HCT116 (cell line): Measurements from ENCODE around the gene KCNS3. TPM values are rescaled to one million over a fixed set of nuclear protein-coding genes. Genes with fewer than 3 reads are reported as not detected.

ENCODE experiments used
- ATAC-seq: fragments of 200-7000 bp; cut with Tn5 transposase; 2 replicates; pipeline ENCODE4 v1.9.1; 2020; ENCODE audit warnings: mild to moderate bottlenecking, moderate library complexity
- BruUV-seq: library from RNA; stranded (reverse); fragments of 400-500 nt; replicated peaks from 2 replicates; lab custom pipeline; 2021; lab: Mats Ljungman, UMichigan
- CTCF ChIA-PET: fragments of 300-600 bp; sonication (Branson Sonifier 250); formaldehyde crosslinking; loops from one replicate; lab custom pipeline; 2021; ENCODE audit warnings: antibody characterized with exemption; lab: Charles Lee
- POLR2A ChIA-PET: fragments of 300-600, 350-600 bp; sonication (Branson Sonifier 250); formaldehyde crosslinking; loops from one replicate; lab custom pipeline; 2021; ENCODE audit warnings: antibody characterized with exemption; lab: Charles Lee
- RAD21 ChIA-PET, 2 experiments: fragments of 300-600 bp; sonication (Branson Sonifier 250); formaldehyde crosslinking; loops; one replicate each; lab custom pipeline; 2023; ENCODE audit warnings: low total read pairs in 2 of 2; ENCODE audit not compliant: uncharacterized antibody in 2 of 2, unreplicated experiment in 2 of 2, low non-redundant PET in 1 of 2; lab: Charles Lee
- DNase-seq: peaks from one replicate; pipeline ENCODE4 v3.0.0-alpha.2; 2010; ENCODE audit warnings: low read depth, low spot score
- H2AFZ ChIP-seq: fragments of 200-600 bp; shearing (Covaris generic), sonication (generic); 2 replicates; pipeline ENCODE4 v1.6.1; 2017; ENCODE audit warnings: low read depth, mixed run types, mixed read lengths, antibody characterized with exemption, low read length; ENCODE audit not compliant: poor library complexity, severe bottlenecking
- H3K27ac ChIP-seq: 2 replicates; pipeline ENCODE4 v1.5.1; 2012; ENCODE audit warnings: low read depth, low read length
- H3K27me3 ChIP-seq: fragments of 200-600 bp; sonication (generic); 2 replicates; pipeline ENCODE4 v1.6.1; 2016; ENCODE audit warnings: mixed run types, low read length, mixed read lengths; ENCODE audit not compliant: insufficient read depth
- H3K36me3 ChIP-seq, 2 experiments: fragments of 200-500 bp in 1 of 2; fragments of 200-600 bp in 1 of 2; sonication (Bioruptor generic) in 1 of 2; sonication (generic) in 1 of 2; 2 replicates each; pipeline versions ENCODE4 v1.5.1 to v1.6.1; 2014 to 2016; ENCODE audit warnings: low read length in 2 of 2, inconsistent platforms in 1 of 2, mixed read lengths in 1 of 2, mixed run types in 1 of 2; ENCODE audit not compliant: insufficient read depth in 2 of 2, control insufficient read depth in 1 of 2
- H3K4me1 ChIP-seq, 2 experiments: fragments of 200-600 bp in 1 of 2; sonication (generic) in 1 of 2; 2 replicates each; pipeline versions ENCODE4 v1.5.1 to v1.6.1; 2012 to 2017; ENCODE audit warnings: low read length in 2 of 2, inconsistent platforms in 1 of 2, mild to moderate bottlenecking in 1 of 2, mixed read lengths in 1 of 2, mixed run types in 1 of 2, moderate library complexity in 1 of 2; ENCODE audit not compliant: insufficient read depth in 2 of 2, control insufficient read depth in 1 of 2
- H3K4me2 ChIP-seq: fragments of 200-600 bp; sonication (generic); 2 replicates; pipeline ENCODE4 v1.6.1; 2017; ENCODE audit warnings: mixed run types, low read length, mixed read lengths
- H3K4me3 ChIP-seq, 2 experiments: fragments of 200-600 bp in 1 of 2; sonication (generic) in 1 of 2; replicated peaks in 1 of 2; 2 replicates each; pipeline ENCODE4 v1.5.1; 2011 to 2016; ENCODE audit warnings: low read length in 2 of 2, control low read depth in 1 of 2, low read depth in 1 of 2, mild to moderate bottlenecking in 1 of 2, mixed read lengths in 1 of 2, mixed run types in 1 of 2
- H3K79me2 ChIP-seq: fragments of 200-600 bp; sonication (generic); 2 replicates; pipeline ENCODE4 v1.6.1; 2017; ENCODE audit warnings: mild to moderate bottlenecking, mixed run types, low read length, moderate library complexity, mixed read lengths; ENCODE audit not compliant: insufficient read depth
- H3K9ac ChIP-seq: fragments of 200-600 bp; sonication (generic); 2 replicates; pipeline ENCODE4 v1.6.1; 2016; ENCODE audit warnings: low read length, mixed read lengths
- H3K9me2 ChIP-seq: fragments of 200-600 bp; sonication (generic), shearing (Covaris generic); 2 replicates; pipeline ENCODE4 v1.6.1; 2017; ENCODE audit warnings: mixed run types, mild to moderate bottlenecking, moderate library complexity; ENCODE audit not compliant: insufficient read depth
- H3K9me3 ChIP-seq, 2 experiments: fragments of 200-500 bp in 1 of 2; fragments of 200-600 bp in 1 of 2; sonication (Bioruptor generic) in 1 of 2; sonication (generic) in 1 of 2; 2 replicates each; pipeline ENCODE4 v1.6.1; 2014 to 2017; ENCODE audit warnings: low read length in 2 of 2, mixed read lengths in 2 of 2, inconsistent platforms in 1 of 2, low read depth in 1 of 2, mild to moderate bottlenecking in 1 of 2, mixed run types in 1 of 2, moderate library complexity in 1 of 2; ENCODE audit not compliant: control insufficient read depth in 1 of 2, insufficient read depth in 1 of 2
- H4K20me1 ChIP-seq: fragments of 200-600 bp; sonication (generic), shearing (Covaris generic); 2 replicates; pipeline ENCODE4 v1.6.1; 2017; ENCODE audit warnings: mixed run types, mild to moderate bottlenecking, moderate library complexity; ENCODE audit not compliant: insufficient read depth
- ATF3 ChIP-seq: IDR thresholded peaks from 2 replicates; pipeline ENCODE4 v1.6.1; 2012
- CBX3 ChIP-seq: IDR thresholded peaks from 2 replicates; pipeline ENCODE4 v1.6.1; 2012; ENCODE audit warnings: low read depth
- CEBPB ChIP-seq: IDR thresholded peaks from 2 replicates; pipeline ENCODE4 v1.6.1; 2012; ENCODE audit warnings: low read depth
- CTCF ChIP-seq, 3 experiments: fragments of 200-600 bp in 1 of 3; sonication (generic) in 1 of 3; IDR thresholded peaks in 2 of 3; conservative IDR thresholded peaks in 1 of 3; 2 replicates each; pipeline ENCODE4 v1.5.1; 2012 to 2017; ENCODE audit warnings: low read depth in 2 of 3, low read length in 2 of 3, antibody characterized with exemption in 1 of 3, borderline replicate concordance in 1 of 3, control low read depth in 1 of 3, mild to moderate bottlenecking in 1 of 3, mixed read lengths in 1 of 3, mixed run types in 1 of 3, moderate library complexity in 1 of 3; ENCODE audit not compliant: insufficient read depth in 1 of 3
- EGR1 ChIP-seq: IDR thresholded peaks from 2 replicates; pipeline ENCODE4 v1.6.1; 2012; ENCODE audit warnings: low read depth
- ELF1 ChIP-seq: IDR thresholded peaks from 2 replicates; pipeline ENCODE4 v1.6.1; 2012; ENCODE audit warnings: low read depth, borderline replicate concordance
- EZH2 ChIP-seq: fragments of 200-600 bp; sonication (generic); IDR thresholded peaks from 2 replicates; pipeline ENCODE4 v1.6.1; 2017; ENCODE audit warnings: antibody characterized with exemption, mixed run types
- EZH2phosphoT487 ChIP-seq: fragments of 200-600 bp; IDR thresholded peaks from 2 replicates; pipeline ENCODE4 v1.6.1; 2018; ENCODE audit warnings: antibody characterized with exemption, borderline replicate concordance
- FOSL1 ChIP-seq: IDR thresholded peaks from 2 replicates; pipeline ENCODE4 v1.6.1; 2012; ENCODE audit warnings: low read depth
- JUND ChIP-seq: IDR thresholded peaks from 2 replicates; pipeline ENCODE4 v1.6.1; 2012
- POLR2A ChIP-seq: IDR thresholded peaks from 2 replicates; pipeline ENCODE4 v1.7.0; 2011; ENCODE audit warnings: borderline replicate concordance; ENCODE audit not compliant: insufficient read depth, insufficient read length; ENCODE audit errors: extremely low read depth
- POLR2AphosphoS5 ChIP-seq: IDR thresholded peaks from 2 replicates; pipeline ENCODE4 v1.6.1; 2011; ENCODE audit warnings: mild to moderate bottlenecking, low read depth, low read length, moderate library complexity
- RAD21 ChIP-seq: IDR thresholded peaks from 2 replicates; pipeline ENCODE4 v1.6.1; 2012; ENCODE audit warnings: low read depth, mild to moderate bottlenecking
- SIN3A ChIP-seq: IDR thresholded peaks from 2 replicates; pipeline ENCODE4 v1.6.1; 2012; ENCODE audit warnings: low read depth
- SP1 ChIP-seq: IDR thresholded peaks from 2 replicates; pipeline ENCODE4 v1.6.1; 2012; ENCODE audit warnings: low read depth
- SRF ChIP-seq: IDR thresholded peaks from 2 replicates; pipeline ENCODE4 v1.6.1; 2012; ENCODE audit warnings: low read depth
- TCF7L2 ChIP-seq: IDR thresholded peaks from 2 replicates; pipeline ENCODE4 v1.7.0; 2011; ENCODE audit warnings: borderline replicate concordance, inconsistent platforms; ENCODE audit not compliant: insufficient read depth, insufficient read length; ENCODE audit errors: extremely low read depth
- YY1 ChIP-seq: IDR thresholded peaks from 2 replicates; pipeline ENCODE4 v1.6.1; 2011; ENCODE audit warnings: low read length, low read depth, moderate library complexity, mild to moderate bottlenecking; ENCODE audit not compliant: insufficient replicate concordance; ENCODE audit errors: extremely low read depth
- ZFX ChIP-seq: fragments of 450-650 bp; IDR thresholded peaks from 2 replicates; pipeline ENCODE4 v1.6.1; 2017
- intact Hi-C: fragments of 100-400 bp; cut with micrococcal nuclease; formaldehyde crosslinking; loops from 2 replicates; pipeline ENCODE4 v1.10.0; 2022
- total RNA-seq: library from RNA; stranded (reverse); gene quantifications from one replicate; pipeline ENCODE4 v1.2.1, GENCODE V29; 2021; ENCODE audit not compliant: unreplicated experiment
- TF ChIP-seq, protein P1 (sequence below): IDR thresholded peaks from 2 replicates; pipeline ENCODE4 v1.6.1; 2012

KCNS3 gene
- total RNA-seq, 1 experiment from 2014 or later: 5.2 TPM

GRCh38 chr2:17915811-17916518 is 37.5 kb downstream of the KCNS3 start (continued):
- no peak for TF ChIP-seq EGR1
- TF ChIP-seq RAD21: no peak
- no peak for TF ChIP-seq SP1
- TF ChIP-seq, all 23 proteins: peak for 0

DNA sequence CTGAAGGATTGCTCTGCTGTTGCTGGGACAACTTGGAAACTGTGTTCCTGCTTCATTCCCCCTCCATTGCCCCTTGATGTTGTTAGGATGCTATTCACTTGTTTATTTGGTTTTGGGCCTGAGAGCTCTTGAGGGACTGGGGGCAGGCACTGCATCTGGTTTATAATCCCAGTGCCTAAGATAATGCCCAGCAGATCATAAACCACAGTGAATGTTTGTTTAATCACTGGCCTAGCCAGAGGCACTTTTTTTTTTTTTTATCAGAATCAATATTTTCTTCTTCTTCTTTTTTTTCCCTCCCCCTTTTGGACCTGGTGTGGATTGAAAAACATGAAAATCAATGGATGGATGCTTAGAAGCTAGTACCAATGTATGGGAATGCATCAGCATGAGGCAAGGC is 38.1 kb downstream of the KCNS3 start:
- H2AFZ ChIP-seq: no peak overlapping the region
- no peak for TF ChIP-seq SIN3A
- TF ChIP-seq SRF: no peak
- TF ChIP-seq EZH2: no peak
- no peak for TF ChIP-seq FOSL1
- no peak for TF ChIP-seq RAD21
- no peak for TF ChIP-seq POLR2A
- TF ChIP-seq TCF7L2: no peak
- TF ChIP-seq ELF1: no peak
- TF ChIP-seq ATF3: no peak
- no peak for TF ChIP-seq CBX3
- no peak for TF ChIP-seq EGR1
- no peak for TF ChIP-seq CTCF (IDR thresholded peaks at IDR 0.05 in 2 of 3, conservative IDR thresholded peaks at IDR 0.05 in 1 of 3; ENCODE audit: borderline replicate concordance in 1 of 3, insufficient read depth in 1 of 3, low read depth in 2 of 3, low read length in 2 of 3)
- no peak for TF ChIP-seq POLR2AphosphoS5
- no peak for TF ChIP-seq YY1
- no peak for TF ChIP-seq JUND
- TF ChIP-seq, protein P1, sequence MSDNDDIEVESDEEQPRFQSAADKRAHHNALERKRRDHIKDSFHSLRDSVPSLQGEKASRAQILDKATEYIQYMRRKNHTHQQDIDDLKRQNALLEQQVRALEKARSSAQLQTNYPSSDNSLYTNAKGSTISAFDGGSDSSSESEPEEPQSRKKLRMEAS: no peak
- TF ChIP-seq EZH2phosphoT487: no peak
- TF ChIP-seq CEBPB: no peak
- TF ChIP-seq SP1: no peak
- no peak for TF ChIP-seq ZFX
- TF ChIP-seq, all 23 proteins: peak for 0
- ChIA-PET POLR2A (no interaction called here), CTCF (no interaction called here), RAD21 (no interaction called here)
- Histone ChIP-seq H3K4me3 (no peak overlapping the region), H3K9ac (no peak overlapping the region), H4K20me1 (no peaks in the 10 kb centered on the region), H3K4me2 (no peak overlapping the region), H3K9me3 (no peaks in the 10 kb centered on the region), H3K79me2 (no peaks in the 10 kb centered on the region), H3K36me3 (no peaks in the 10 kb centered on the region), H3K27ac (no peak overlapping the region), H3K27me3 (no peaks in the 10 kb centered on the region), H3K9me2 (no peaks in the 10 kb centered on the region), H3K4me1 (no peaks in the 10 kb centered on the region)
- intact Hi-C loops: no loop called here
- no TSS peak for BruUV-seq
- no peak for DNase-seq
- no peak for ATAC-seq
